ENCODE measurements around the gene TSEN2. TPM values are rescaled to one million over a fixed set of nuclear protein-coding genes. Genes with fewer than 3 reads are reported as not detected.

The TSEN2 gene
- total RNA-seq, 1 donor from 2014 or later, result 21.3 TPM

- peak; percentile 81 for DNase-seq (ENCODE audit: low spot score)
- Histone ChIP-seq H3K4me3 (no peak overlapping the region), H3K9ac (no peak overlapping the region), H3F3A (ENCODE audit: low read depth) (no peaks in the 10 kb centered on the region), H3K27me3 (no peaks in the 10 kb centered on the region), H3K79me2 (ENCODE audit: low read depth) (peaks cover 6% of the 10 kb centered on the region), H2AFZ (replicated peaks) (peak overlapping the region; percentile 78), H4K20me1 (ENCODE audit: low read depth) (no peaks in the 10 kb centered on the region), H3K4me1 (no peaks in the 10 kb centered on the region), H3K27ac (no peak overlapping the region), H3K4me2 (no peak overlapping the region), H3K36me3 (no peaks in the 10 kb centered on the region), H3K9me3 (ENCODE audit: low read depth) (no peaks in the 10 kb centered on the region)
- H3K27ac Mint-ChIP-seq, result peak overlapping the region; percentile 50
- H3K4me1 Mint-ChIP-seq, result peaks cover 9% of the 10 kb centered on the region
- no peaks in the 10 kb centered on the region for H3K9me3 Mint-ChIP-seq
- TF ChIP-seq CTCF (IDR thresholded peaks at IDR 0.05), result peak; percentile 82
- no peak for TF ChIP-seq EZH2phosphoT487 (IDR thresholded peaks at IDR 0.05)
- no peaks in the 10 kb centered on the region for H3K36me3 Mint-ChIP-seq
- H3K27me3 Mint-ChIP-seq (ENCODE audit: insufficient read depth, low read depth), result peaks cover 6% of the 10 kb centered on the region
- no peak overlapping the region for H3K4me3 Mint-ChIP-seq
Observed at GRCh38 chr3:12479919-12480427, 4.3 kb upstream of the TSEN2 start.

GRCh38 chr3:12483410-12483809 is 870 bp upstream of the TSEN2 start:
- no peaks in the 10 kb centered on the region for H3K36me3 ChIP-seq
- H3K79me2 ChIP-seq (ENCODE audit: low read depth), result peaks cover 38% of the 10 kb centered on the region
- peak overlapping the region; percentile 79 for H3K4me3 ChIP-seq
- no peaks in the 10 kb centered on the region for H3F3A ChIP-seq (ENCODE audit: low read depth)
- H3K9ac ChIP-seq, result no peak overlapping the region
- peaks cover 24% of the 10 kb centered on the region for H3K4me1 Mint-ChIP-seq
- no peak for DNase-seq (ENCODE audit: low spot score)
- H3K9me3 Mint-ChIP-seq, result no peaks in the 10 kb centered on the region
- H2AFZ ChIP-seq (replicated peaks), result no peak overlapping the region
- H3K9me3 ChIP-seq (ENCODE audit: low read depth), result no peaks in the 10 kb centered on the region
- H3K36me3 Mint-ChIP-seq, result no peaks in the 10 kb centered on the region
- H4K20me1 ChIP-seq (ENCODE audit: low read depth), result no peaks in the 10 kb centered on the region
- H3K27me3 Mint-ChIP-seq (ENCODE audit: insufficient read depth, low read depth), result peaks cover 3% of the 10 kb centered on the region
- TF ChIP-seq EZH2 (IDR thresholded peaks at IDR 0.05) (no peak), CTCF (IDR thresholded peaks at IDR 0.05) (no peak), EZH2phosphoT487 (IDR thresholded peaks at IDR 0.05) (no peak)
- peak overlapping the region; percentile 96 for H3K4me3 Mint-ChIP-seq
- H3K27me3 ChIP-seq, result no peaks in the 10 kb centered on the region
- H3K4me2 ChIP-seq, result peak overlapping the region; percentile 92
- no peak overlapping the region for H3K27ac Mint-ChIP-seq
- peaks cover 8% of the 10 kb centered on the region for H3K4me1 ChIP-seq
- no peak overlapping the region for H3K27ac ChIP-seq

- H2AFZ ChIP-seq (replicated peaks), result peak overlapping the region; percentile 77
- peaks cover 43% of the 10 kb centered on the region for H3K79me2 ChIP-seq (ENCODE audit: low read depth)
- H3K4me3 ChIP-seq, result peak overlapping the region; percentile 79
- peak overlapping the region; percentile 96 for H3K4me3 Mint-ChIP-seq
- H3K4me1 Mint-ChIP-seq, result peaks cover 24% of the 10 kb centered on the region
- H4K20me1 ChIP-seq (ENCODE audit: low read depth), result no peaks in the 10 kb centered on the region
- H3K27ac Mint-ChIP-seq, result peak overlapping the region; percentile 75
- no peaks in the 10 kb centered on the region for H3K9me3 ChIP-seq (ENCODE audit: low read depth)
- no peak for TF ChIP-seq EZH2phosphoT487 (IDR thresholded peaks at IDR 0.05)
- H3K36me3 Mint-ChIP-seq, result no peaks in the 10 kb centered on the region
- peak overlapping the region; percentile 92 for H3K4me2 ChIP-seq
- peaks cover 8% of the 10 kb centered on the region for H3K4me1 ChIP-seq
- H3K9me3 Mint-ChIP-seq, result no peaks in the 10 kb centered on the region
- no peak overlapping the region for H3K27ac ChIP-seq
- H3K27me3 Mint-ChIP-seq (ENCODE audit: insufficient read depth, low read depth), result peaks cover 3% of the 10 kb centered on the region
- no peaks in the 10 kb centered on the region for H3F3A ChIP-seq (ENCODE audit: low read depth)
- no peaks in the 10 kb centered on the region for H3K36me3 ChIP-seq
- H3K9ac ChIP-seq, result peak overlapping the region; percentile 46
- no peak for DNase-seq (ENCODE audit: low spot score)
- H3K27me3 ChIP-seq, result no peaks in the 10 kb centered on the region
Observed at GRCh38 chr3:12483872-12484197, 445 bp upstream of the TSEN2 start.

GRCh38 chr3:12484983-12485327 is 675 bp downstream of the TSEN2 start:
- no peak overlapping the region for H3K27ac ChIP-seq
- no peaks in the 10 kb centered on the region for H3K27me3 ChIP-seq
- Mint-ChIP-seq H3K4me3 (peak overlapping the region; percentile 96), H3K36me3 (peaks cover 2% of the 10 kb centered on the region), H3K4me1 (peaks cover 24% of the 10 kb centered on the region), H3K27ac (no peak overlapping the region), H3K9me3 (no peaks in the 10 kb centered on the region), H3K27me3 (ENCODE audit: insufficient read depth, low read depth) (peaks cover 3% of the 10 kb centered on the region)
- no peaks in the 10 kb centered on the region for H3K9me3 ChIP-seq (ENCODE audit: low read depth)
- peak; percentile 25 for DNase-seq (ENCODE audit: low spot score)
- TF ChIP-seq EZH2 (IDR thresholded peaks at IDR 0.05) (no peak), CTCF (IDR thresholded peaks at IDR 0.05) (no peak), EZH2phosphoT487 (IDR thresholded peaks at IDR 0.05) (no peak)
- H3K79me2 ChIP-seq (ENCODE audit: low read depth), result peaks cover 51% of the 10 kb centered on the region
- peaks cover 3% of the 10 kb centered on the region for H4K20me1 ChIP-seq (ENCODE audit: low read depth)
- no peaks in the 10 kb centered on the region for H3K36me3 ChIP-seq
- H3K4me2 ChIP-seq, result peak overlapping the region; percentile 96
- peak overlapping the region; percentile 89 for H2AFZ ChIP-seq (replicated peaks)
- peak overlapping the region; percentile 50 for H3K9ac ChIP-seq
- H3K4me1 ChIP-seq, result peaks cover 8% of the 10 kb centered on the region
- H3F3A ChIP-seq (ENCODE audit: low read depth), result no peaks in the 10 kb centered on the region
- H3K4me3 ChIP-seq, result peak overlapping the region; percentile 79
